Endothelial cell of umbilical vein (primary cell): ENCODE results near the gene BMPR2. TPM values are rescaled to one million over a fixed set of nuclear protein-coding genes. Genes with fewer than 3 reads are reported as not detected.
"Not testable (repeated sequence)": the region's sequence is repeated elsewhere in the genome, so short reads cannot be mapped to it uniquely, and the experiment has no call there.

Experiments
- BruUV-seq: library from RNA; stranded (reverse); fragments of 400-500 nt; replicated peaks from 2 replicates; lab custom pipeline; 2021; lab: Mats Ljungman, UMichigan
- CTCF ChIA-PET: fragments of 300-600, 350-600 bp; sonication (Branson Sonifier 250); formaldehyde crosslinking; loops from one replicate; lab custom pipeline; 2021; ENCODE audit warnings: antibody characterized with exemption, inconsistent platforms; lab: Charles Lee
- POLR2A ChIA-PET: fragments of 300-600, 350-600 bp; sonication (Branson Sonifier 250); formaldehyde crosslinking; loops from one replicate; lab custom pipeline; 2021; ENCODE audit warnings: antibody characterized with exemption, inconsistent platforms; lab: Charles Lee
- DNase-seq: peaks from one replicate; pipeline ENCODE4 v3.0.0-alpha.2; 2011; ENCODE audit warnings: low read depth, low spot score
- FAIRE-seq: peaks from 2 replicates; lab custom pipeline; 2011; peaks lifted over from hg19 to GRCh38; lab: Jason Lieb, UNC
- H2AFZ ChIP-seq: 2 replicates; pipeline ENCODE4 v1.6.0; 2012; ENCODE audit warnings: low read depth, low read length, control low read depth, inconsistent platforms
- H3K27ac ChIP-seq: 2 replicates; pipeline ENCODE4 v1.5.1; 2011; ENCODE audit warnings: low read depth, mild to moderate bottlenecking, control low read depth, low read length, moderate library complexity; ENCODE audit not compliant: insufficient read depth
- H3K27me3 ChIP-seq, 2 experiments: 2 replicates each; pipeline versions ENCODE4 v1.6.0 to v1.6.1; 2011; ENCODE audit warnings: low read length in 2 of 2, mixed read lengths in 1 of 2; ENCODE audit not compliant: control insufficient read depth in 2 of 2, insufficient read depth in 2 of 2
- H3K36me3 ChIP-seq, 2 experiments: 2 replicates in 1 of 2; 3 replicates in 1 of 2; pipeline ENCODE4 v1.5.1; 2011; ENCODE audit warnings: low read length in 2 of 2, mild to moderate bottlenecking in 1 of 2, moderate library complexity in 1 of 2; ENCODE audit not compliant: control insufficient read depth in 2 of 2, insufficient read depth in 2 of 2; ENCODE audit errors: extremely low read depth in 1 of 2
- H3K4me1 ChIP-seq: 3 replicates; pipeline ENCODE4 v1.5.1; 2011; ENCODE audit warnings: mild to moderate bottlenecking, low read length; ENCODE audit not compliant: control insufficient read depth, insufficient read depth; ENCODE audit errors: extremely low read depth
- H3K4me2 ChIP-seq: 2 replicates; pipeline ENCODE4 v1.6.1; 2011; ENCODE audit warnings: low read length, control low read depth, mixed read lengths; ENCODE audit not compliant: insufficient read depth
- H3K4me3 ChIP-seq, 3 experiments: fragments of 200-600 bp in 1 of 3; sonication (generic), shearing (Covaris generic) in 1 of 3; replicated peaks in 1 of 3; 2 replicates each; pipeline ENCODE4 v1.5.1; 2011 to 2016; ENCODE audit warnings: control low read depth in 3 of 3, low read length in 3 of 3, mild to moderate bottlenecking in 2 of 3, inconsistent platforms in 1 of 3, low read depth in 1 of 3, moderate library complexity in 1 of 3; ENCODE audit not compliant: insufficient read depth in 1 of 3
- H3K79me2 ChIP-seq: 2 replicates; pipeline ENCODE4 v1.6.0; 2012; ENCODE audit warnings: low read length, inconsistent platforms; ENCODE audit not compliant: control insufficient read depth, insufficient read depth
- H3K9ac ChIP-seq: replicated peaks from 2 replicates; pipeline ENCODE3; 2011; ENCODE audit warnings: low read length, control low read depth; ENCODE audit not compliant: insufficient read depth; ENCODE audit errors: extremely low read depth
- H3K9me1 ChIP-seq: replicated peaks from 3 replicates; pipeline ENCODE4 v1.6.0; 2011; ENCODE audit warnings: mild to moderate bottlenecking, low read length; ENCODE audit not compliant: control insufficient read depth, insufficient read depth; ENCODE audit errors: extremely low read depth
- H3K9me3 ChIP-seq: replicated peaks from 2 replicates; pipeline ENCODE4 v1.5.1; 2012; ENCODE audit warnings: low read length, inconsistent platforms; ENCODE audit not compliant: control insufficient read depth, insufficient read depth
- H4K20me1 ChIP-seq: replicated peaks from 2 replicates; pipeline ENCODE3; 2011; ENCODE audit warnings: mild to moderate bottlenecking, low read length; ENCODE audit not compliant: control insufficient read depth, insufficient read depth; ENCODE audit errors: extremely low read depth
- dilution Hi-C: fragments of 300-500 bp; cut with MboI; formaldehyde crosslinking; loops from one replicate; pipeline ENCODE4 v1.15.0; 2019; ENCODE audit warnings: low sequenced_read_pairs; ENCODE audit not compliant: extremely low pct_ligation_motif_present
- intact Hi-C: fragments of 100-400 bp; cut with micrococcal nuclease; formaldehyde crosslinking; loops from one replicate; pipeline ENCODE4 v1.10.0; 2022
- polyA plus RNA-seq, 4 experiments: library from polyadenylated mRNA; depleted of rRNA in 3 of 4; stranded (reverse) in 3 of 4; unstranded in 1 of 4; fragments of >200 nt; gene quantifications; 2 replicates each; pipeline versions ENCODE4 v1.2.1 to v1.2.3, GENCODE V29; 2011 to 2012; ENCODE audit warnings: missing spikeins in 1 of 4
- total RNA-seq: library from RNA; stranded (reverse); gene quantifications from 2 replicates; pipeline ENCODE4 v1.2.3, GENCODE V29; 2021

The BMPR2 gene
- total and polyA plus RNA-seq, 2 donors (not counting 3 experiments of a cell fraction or from before 2014, with no cell fraction given), result 35.8 to 113 TPM

DNA sequence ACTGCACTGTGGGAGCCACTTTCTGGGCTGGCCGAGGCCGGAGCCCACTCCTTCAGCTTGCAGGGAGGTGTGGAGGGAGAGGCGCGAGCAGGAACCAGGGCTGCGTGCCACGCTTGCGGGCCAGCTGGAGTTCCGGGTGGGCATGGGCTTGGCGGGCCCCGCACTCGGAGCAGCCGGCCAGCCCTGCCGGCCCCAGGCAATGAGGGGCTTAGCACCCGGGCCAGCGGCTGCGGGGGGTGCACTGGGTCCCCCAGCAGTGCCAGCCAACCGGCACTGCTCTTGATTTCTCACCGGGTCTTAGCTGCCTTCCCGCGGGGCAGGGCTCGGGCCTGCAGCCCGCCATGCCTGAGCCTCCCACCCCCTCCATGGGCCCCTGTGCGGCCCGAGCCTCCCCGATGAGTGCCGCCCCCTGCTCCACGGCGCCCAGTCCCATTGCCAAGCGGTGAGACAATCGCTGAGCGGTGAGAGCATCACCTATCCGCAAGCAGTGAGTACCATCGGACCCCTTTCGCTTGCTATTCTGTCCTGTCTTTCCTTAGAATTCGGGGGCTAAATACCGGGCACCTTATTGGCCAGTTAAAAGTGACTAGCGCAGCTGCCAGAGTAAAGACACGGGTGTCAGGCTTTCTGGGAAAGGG lies 120.8 kb downstream of the BMPR2 start:
- H3K9me3 ChIP-seq, H3K4me3 ChIP-seq, H3K9ac ChIP-seq, H3K27ac ChIP-seq, H3K4me2 ChIP-seq, H3K27me3 ChIP-seq, dilution Hi-C loops, BruUV-seq, H3K9me1 ChIP-seq, H3K36me3 ChIP-seq, DNase-seq, H4K20me1 ChIP-seq, H2AFZ ChIP-seq, intact Hi-C loops, FAIRE-seq, POLR2A ChIA-PET, CTCF ChIA-PET: not testable (repeated sequence)
- H3K4me1 ChIP-seq, result peaks cover 22% of the 10 kb centered on the region
- peaks cover 25% of the 10 kb centered on the region for H3K79me2 ChIP-seq

- DNase-seq, H3K4me3 ChIP-seq, H3K9me1 ChIP-seq, H3K9me3 ChIP-seq, H3K27ac ChIP-seq, intact Hi-C loops, H3K4me2 ChIP-seq, POLR2A ChIA-PET, H3K27me3 ChIP-seq, H2AFZ ChIP-seq, CTCF ChIA-PET, H3K36me3 ChIP-seq, FAIRE-seq, dilution Hi-C loops, H4K20me1 ChIP-seq, H3K9ac ChIP-seq, BruUV-seq: not testable (repeated sequence)
- peaks cover 22% of the 10 kb centered on the region for H3K4me1 ChIP-seq
- peaks cover 21% of the 10 kb centered on the region for H3K79me2 ChIP-seq
These were observed 121.3 kb downstream of the BMPR2 start for GRCh38 chr2:202497473-202497866.

DNA sequence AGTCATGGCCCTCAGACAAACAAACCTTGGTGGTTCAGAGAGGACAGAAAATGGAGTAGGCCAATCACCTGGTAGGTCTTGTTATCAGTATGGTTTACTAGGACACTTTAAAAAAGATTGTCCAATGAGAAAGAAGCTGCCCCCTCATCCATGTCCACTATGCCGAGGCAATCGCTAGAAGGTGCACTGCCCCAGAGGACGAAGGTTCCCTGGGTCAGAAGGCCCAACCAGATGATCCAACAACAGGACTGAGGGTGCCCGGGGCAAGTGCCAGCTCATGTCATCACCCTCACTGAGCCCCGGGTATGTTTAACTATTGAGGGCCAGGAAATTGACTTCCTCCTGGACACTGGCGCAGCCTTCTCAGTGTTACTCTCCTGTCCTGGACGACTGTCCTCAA lies 123.7 kb downstream of the BMPR2 start:
- H3K27ac ChIP-seq, CTCF ChIA-PET, H3K4me2 ChIP-seq, intact Hi-C loops, BruUV-seq, DNase-seq, H4K20me1 ChIP-seq, H3K27me3 ChIP-seq, H3K9ac ChIP-seq, H3K36me3 ChIP-seq, H2AFZ ChIP-seq, H3K4me1 ChIP-seq, FAIRE-seq, H3K9me1 ChIP-seq, H3K4me3 ChIP-seq, H3K9me3 ChIP-seq, POLR2A ChIA-PET, dilution Hi-C loops: not testable (repeated sequence)
- H3K79me2 ChIP-seq, result peaks cover 12% of the 10 kb centered on the region

- BruUV-seq, H4K20me1 ChIP-seq, H3K79me2 ChIP-seq, dilution Hi-C loops, H2AFZ ChIP-seq, CTCF ChIA-PET, H3K4me2 ChIP-seq, H3K4me3 ChIP-seq, H3K27me3 ChIP-seq, FAIRE-seq, H3K27ac ChIP-seq, H3K9ac ChIP-seq, H3K36me3 ChIP-seq, H3K4me1 ChIP-seq, POLR2A ChIA-PET, intact Hi-C loops, H3K9me1 ChIP-seq, DNase-seq, H3K9me3 ChIP-seq: not testable (repeated sequence)
These were observed 127.1 kb downstream of the BMPR2 start for GRCh38 chr2:202503276-202503675.
